GM18499 (cell line): Measurements from ENCODE around the gene EBI3.
"Not testable (repeated sequence)": the region's sequence is repeated elsewhere in the genome, so short reads cannot be mapped to it uniquely, and the experiment has no call there.

Experiments used
- ATAC-seq: cut with Tn5 transposase; IDR thresholded peaks from one replicate; pipeline ENCODE4 v1.9.1; 2021; ENCODE audit warnings: moderate number of reproducible peaks; ENCODE audit not compliant: insufficient read depth, unreplicated experiment

Gene EBI3

GRCh38 chr19:4229179-4229931, at the start of gene EBI3:
Gene EBI3 (plus strand): TSS chr19:4229523. CDS start chr19:4229551, 28 bp downstream.
- no peak for ATAC-seq

GRCh38 chr19:4181053-4181508, 48.2 kb upstream of the EBI3 start:
- ATAC-seq: no peak

GRCh38 chr19:4182084-4182810, 47.1 kb upstream of the EBI3 start, which contains the start of the genes ANKRD24 and SIRT6:
Gene ANKRD24 (plus strand): TSS chr19:4182689. CDS start chr19:4186426, 3,737 bp downstream.
Gene SIRT6 (minus strand): TSS chr19:4182563. CDS start chr19:4182539, 24 bp downstream.
- ATAC-seq: no peak

GRCh38 chr19:4183967-4184717, 45.2 kb upstream of the EBI3 start:
- ATAC-seq: no peak

GRCh38 chr19:4184718-4185352, 44.5 kb upstream of the EBI3 start:
- no peak for ATAC-seq

- ATAC-seq: no peak
Observed at GRCh38 chr19:4185413-4186086, 43.8 kb upstream of the EBI3 start.

GRCh38 chr19:4186087-4186993, 43.0 kb upstream of the EBI3 start:
- no peak for ATAC-seq

GRCh38 chr19:4187313-4188122, 41.8 kb upstream of the EBI3 start:
- no peak for ATAC-seq

GRCh38 chr19:4189641-4190040, 39.7 kb upstream of the EBI3 start:
- no peak for ATAC-seq

GRCh38 chr19:4192537-4192936, 36.8 kb upstream of the EBI3 start:
- ATAC-seq: not testable (repeated sequence)

- no peak for ATAC-seq
Observed at GRCh38 chr19:4194353-4194752, 35.0 kb upstream of the EBI3 start.

- ATAC-seq: no peak
Observed at GRCh38 chr19:4196009-4196408, 33.3 kb upstream of the EBI3 start.

GRCh38 chr19:4196587-4197148, 32.7 kb upstream of the EBI3 start:
- ATAC-seq: no peak

GRCh38 chr19:4197228-4197624, 32.1 kb upstream of the EBI3 start:
- no peak for ATAC-seq

- ATAC-seq: no peak
Observed at GRCh38 chr19:4197625-4198466, 31.5 kb upstream of the EBI3 start.

GRCh38 chr19:4198467-4199126, 30.7 kb upstream of the EBI3 start:
- ATAC-seq: no peak
